GM19438 (cell line): ENCODE results near the gene PDP2.
"Not testable (repeated sequence)": the region's sequence is repeated elsewhere in the genome, so short reads cannot be mapped to it uniquely, and the experiment has no call there.

Source experiments
- ATAC-seq: cut with Tn5 transposase; IDR thresholded peaks from one replicate; pipeline ENCODE4 v1.9.1; 2021; ENCODE audit warnings: low read depth; ENCODE audit not compliant: unreplicated experiment

The PDP2 gene

DNA sequence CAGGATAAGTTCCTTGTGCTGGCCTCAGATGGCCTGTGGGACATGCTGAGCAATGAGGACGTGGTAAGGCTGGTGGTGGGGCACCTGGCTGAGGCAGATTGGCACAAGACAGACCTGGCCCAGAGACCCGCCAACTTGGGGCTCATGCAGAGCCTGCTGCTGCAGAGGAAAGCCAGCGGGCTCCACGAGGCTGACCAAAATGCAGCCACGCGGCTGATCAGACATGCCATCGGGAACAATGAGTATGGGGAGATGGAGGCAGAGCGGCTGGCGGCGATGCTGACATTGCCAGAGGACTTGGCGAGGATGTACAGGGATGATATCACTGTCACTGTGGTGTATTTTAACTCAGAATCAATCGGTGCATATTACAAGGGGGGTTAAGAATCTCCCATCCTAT is 5.2 kb downstream of the PDP2 start:
- ATAC-seq, result no peak

- no peak for ATAC-seq
Observed at GRCh38 chr16:66886321-66886720, 6.0 kb downstream of the PDP2 start.

DNA sequence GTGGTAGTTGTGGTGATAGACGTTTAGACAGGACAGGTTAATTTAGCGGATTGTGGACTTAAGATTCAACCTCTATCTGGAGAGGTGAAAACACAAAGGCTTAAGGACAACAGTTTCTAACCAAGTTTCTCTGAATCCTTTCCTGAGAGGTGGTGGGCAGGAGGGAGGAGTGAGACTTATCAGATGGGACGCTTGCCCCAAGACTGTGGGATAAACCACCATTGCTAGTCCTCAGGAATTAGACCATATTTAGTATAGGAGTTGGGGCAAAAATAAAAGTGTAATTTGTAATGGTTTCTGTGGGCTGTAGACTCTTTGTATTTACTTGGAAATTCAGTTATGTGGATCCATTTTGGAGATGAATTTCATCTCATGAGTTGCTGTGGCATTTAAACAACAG is 6.6 kb downstream of the PDP2 start:
- no peak for ATAC-seq

- no peak for ATAC-seq
Observed at GRCh38 chr16:66888647-66889615, 8.6 kb downstream of the PDP2 start.

- no peak for ATAC-seq
Observed at GRCh38 chr16:66889622-66890021, 9.3 kb downstream of the PDP2 start.

GRCh38 chr16:66890799-66891198 is 10.5 kb downstream of the PDP2 start:
- ATAC-seq, result no peak

DNA sequence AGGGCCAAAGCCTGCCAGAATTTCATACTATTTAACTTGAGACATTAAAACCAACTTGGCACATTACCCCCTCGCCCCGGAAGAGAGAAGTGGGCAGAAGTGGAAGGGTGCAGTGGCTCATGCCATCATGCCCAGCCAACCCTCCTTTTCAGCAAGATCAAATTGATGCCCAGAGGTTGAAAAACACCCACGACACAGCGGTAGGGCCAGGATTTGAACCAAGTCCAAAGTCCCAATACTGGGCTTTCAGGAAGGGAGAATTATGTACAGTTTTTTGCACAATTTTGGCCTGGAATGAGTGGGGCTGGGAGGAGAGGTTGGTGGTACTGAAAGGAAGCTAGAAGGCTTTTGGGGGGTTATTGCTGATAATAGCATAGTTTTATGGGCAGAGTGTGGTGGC is 11.0 kb downstream of the PDP2 start:
- ATAC-seq, result no peak

DNA sequence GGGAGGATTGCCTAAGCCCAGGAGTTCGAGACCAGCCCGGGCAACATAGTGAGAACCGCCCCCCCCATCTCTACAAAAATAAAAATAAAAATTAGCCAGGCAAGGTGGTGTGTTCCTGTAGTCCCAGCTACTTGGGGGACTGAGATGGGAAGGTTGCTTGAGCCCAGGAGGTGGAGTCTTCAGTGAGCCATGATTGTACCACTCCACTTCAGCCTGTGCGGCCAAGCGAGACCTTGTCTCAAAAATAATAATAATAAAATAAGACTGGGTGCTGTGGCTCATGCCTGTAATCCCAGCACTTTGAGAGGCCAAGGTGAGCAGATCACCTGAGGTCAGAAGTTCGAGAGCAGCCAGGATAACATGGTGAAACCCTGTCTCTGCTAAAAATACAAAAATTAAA is 11.5 kb downstream of the PDP2 start:
- ATAC-seq, result no peak

DNA sequence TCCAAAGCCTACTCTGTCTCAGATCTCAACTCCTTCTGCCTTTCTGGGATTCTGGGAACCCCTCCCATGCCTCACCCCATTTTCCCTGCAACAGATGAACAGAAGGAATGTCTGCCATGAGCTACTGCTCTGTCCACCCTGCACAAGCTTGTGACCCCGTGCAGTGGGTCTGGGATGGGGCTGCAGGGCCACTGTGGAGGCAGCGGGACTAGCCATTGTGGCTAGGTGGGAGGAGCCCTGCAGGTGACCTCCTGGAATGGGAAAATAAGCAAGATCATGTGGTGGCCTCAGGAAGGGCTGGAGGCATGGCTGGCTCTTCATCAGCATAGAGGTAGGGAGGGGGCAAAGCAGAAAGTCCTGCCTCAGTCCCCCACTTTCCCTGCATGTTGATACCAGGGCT is 13.7 kb downstream of the PDP2 start:
- ATAC-seq, result no peak

- ATAC-seq, result no peak
Observed at GRCh38 chr16:66894948-66895688, 14.8 kb downstream of the PDP2 start.

DNA sequence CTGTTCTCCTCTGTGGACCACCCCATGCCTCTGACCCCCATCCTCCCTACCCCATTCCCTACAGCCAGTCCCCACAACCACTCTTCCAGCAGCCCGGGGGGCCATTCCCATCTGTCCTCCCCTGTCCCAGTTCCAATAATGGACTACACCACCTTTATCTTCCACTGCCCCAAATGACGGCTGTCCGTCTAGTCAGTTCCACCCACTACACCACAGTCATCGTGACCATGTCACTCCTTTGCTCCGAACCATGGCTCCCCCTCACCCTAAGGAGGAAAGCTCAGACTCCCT is 15.3 kb downstream of the PDP2 start:
- ATAC-seq, result no peak

GRCh38 chr16:66895999-66896398 is 15.7 kb downstream of the PDP2 start:
- ATAC-seq, result no peak

GRCh38 chr16:66896682-66897081 is 16.4 kb downstream of the PDP2 start:
- ATAC-seq, result not testable (repeated sequence)

- no peak for ATAC-seq
Observed at GRCh38 chr16:66898207-66898606, 17.9 kb downstream of the PDP2 start.

DNA sequence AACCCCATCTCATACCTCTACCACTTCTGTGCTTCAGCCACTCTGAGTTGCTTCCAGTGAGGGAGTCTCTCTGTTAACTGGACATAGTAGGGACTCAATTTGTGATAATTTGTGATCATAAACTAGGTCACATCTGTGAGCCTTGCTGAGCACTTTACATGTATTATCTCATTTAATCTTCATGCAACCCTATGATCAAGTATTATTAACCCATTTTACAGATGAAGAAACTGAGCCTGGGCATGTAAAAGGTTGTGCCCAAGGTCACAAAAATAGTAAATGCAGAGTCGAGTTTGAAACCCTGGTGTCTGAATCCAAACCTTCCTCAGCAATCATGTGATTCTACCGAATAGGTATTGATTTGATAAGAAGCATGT is 18.6 kb downstream of the PDP2 start:
- ATAC-seq, result no peak

- no peak for ATAC-seq
Observed at GRCh38 chr16:66899310-66899944, 19.1 kb downstream of the PDP2 start.

- ATAC-seq, result no peak
Observed at GRCh38 chr16:66899945-66900710, 19.8 kb downstream of the PDP2 start.

GRCh38 chr16:66900721-66901441 is 20.6 kb downstream of the PDP2 start:
- ATAC-seq, result no peak

- no peak for ATAC-seq
Observed at GRCh38 chr16:66901626-66902025, 21.3 kb downstream of the PDP2 start.
